NCI-H524 (cell line): ENCODE results near the gene SYT8.

Experiments
- DNase-seq, 2 experiments: peaks; one replicate each; lab custom pipeline; 2025; lab: John Stamatoyannopoulos, UW

Gene SYT8

GRCh38 chr11:1860108-1860507 is 25.3 kb downstream of the SYT8 start:
- no peak for DNase-seq

DNA sequence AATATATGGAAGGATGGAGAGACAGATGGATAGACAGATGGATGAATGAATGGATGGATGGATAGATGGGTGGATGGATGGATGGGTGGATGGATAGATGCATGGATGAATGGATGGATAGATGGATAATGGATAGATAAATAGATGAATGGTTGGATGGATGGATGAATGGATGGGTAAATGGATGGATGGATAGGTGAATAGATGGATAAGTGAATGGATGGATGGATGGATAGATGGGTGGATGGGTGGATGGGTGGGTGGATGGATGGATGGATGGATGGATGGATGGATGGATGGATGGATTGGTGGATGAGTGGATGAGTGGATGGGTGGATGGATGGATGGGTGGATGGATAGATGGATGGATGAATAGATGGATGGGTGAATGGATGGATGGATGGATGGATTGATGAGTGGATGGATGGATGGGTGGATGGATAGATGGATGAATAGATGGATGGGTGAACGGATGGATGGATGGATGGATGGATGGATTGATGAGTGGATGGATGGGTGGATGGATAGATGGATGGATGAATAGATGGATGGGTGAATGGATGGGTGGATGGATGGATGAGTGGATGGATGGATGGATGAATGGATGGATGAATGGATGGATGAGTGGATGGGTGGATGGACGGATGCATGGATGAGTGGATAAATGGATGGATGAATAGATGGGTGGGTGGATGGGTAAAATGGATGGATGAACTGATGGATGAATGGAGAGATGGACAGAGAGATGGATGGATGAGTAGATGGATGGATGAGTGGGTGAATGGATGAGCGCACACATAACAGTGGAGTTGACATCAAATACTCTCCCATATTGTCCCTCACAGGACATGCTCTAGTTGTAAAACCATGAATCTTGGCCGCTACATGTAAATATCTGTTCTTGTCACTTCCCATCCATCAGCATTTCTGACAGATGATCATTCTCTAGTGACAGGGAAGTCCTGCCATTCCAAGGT is 26.9 kb downstream of the SYT8 start:
- DNase-seq, result no peak

GRCh38 chr11:1862588-1863351 is 28.0 kb downstream of the SYT8 start:
- DNase-seq, result no peak

DNA sequence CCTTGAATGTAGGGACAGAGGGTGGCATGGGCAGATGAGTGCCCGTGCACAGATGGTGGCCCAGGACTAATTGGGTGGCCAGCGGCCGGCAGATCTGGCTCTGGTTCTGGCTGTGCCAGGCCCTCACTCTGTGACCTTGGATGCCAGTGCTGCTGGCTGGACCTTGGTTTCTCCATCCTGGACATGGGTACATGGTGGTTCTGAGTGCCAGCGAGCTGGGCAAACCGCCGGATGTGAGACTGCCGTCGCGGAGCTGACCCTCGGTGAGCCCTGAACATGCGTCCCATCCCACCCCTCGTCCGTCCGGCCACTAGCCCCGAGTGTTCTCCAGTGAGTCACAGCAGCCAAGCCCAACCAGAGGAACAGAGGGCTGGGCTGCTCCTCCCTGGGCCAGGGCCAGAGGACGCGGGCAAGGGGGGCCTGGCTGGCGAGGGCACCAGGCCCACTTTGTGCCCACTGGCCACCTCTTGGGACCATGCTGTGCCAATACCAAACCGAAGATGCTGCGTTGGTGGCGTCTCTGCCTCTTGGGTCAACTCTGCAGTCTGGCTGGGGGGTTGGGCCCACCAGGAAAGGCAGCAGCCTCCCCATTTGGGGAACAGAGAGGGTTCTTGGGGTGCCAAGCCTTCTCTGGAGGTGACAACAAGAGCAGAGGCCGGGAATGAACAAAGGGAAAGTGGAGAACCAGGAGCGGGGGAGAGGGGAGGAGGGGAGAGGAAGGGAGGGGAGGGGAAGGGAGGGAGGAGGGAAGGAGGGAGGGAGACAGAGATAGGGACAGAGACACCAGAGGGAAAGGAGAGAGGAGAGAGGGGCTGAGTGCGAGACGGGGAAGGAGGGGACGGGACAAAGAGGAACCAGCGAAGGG is 28.8 kb downstream of the SYT8 start:
- DNase-seq, result no peak

DNA sequence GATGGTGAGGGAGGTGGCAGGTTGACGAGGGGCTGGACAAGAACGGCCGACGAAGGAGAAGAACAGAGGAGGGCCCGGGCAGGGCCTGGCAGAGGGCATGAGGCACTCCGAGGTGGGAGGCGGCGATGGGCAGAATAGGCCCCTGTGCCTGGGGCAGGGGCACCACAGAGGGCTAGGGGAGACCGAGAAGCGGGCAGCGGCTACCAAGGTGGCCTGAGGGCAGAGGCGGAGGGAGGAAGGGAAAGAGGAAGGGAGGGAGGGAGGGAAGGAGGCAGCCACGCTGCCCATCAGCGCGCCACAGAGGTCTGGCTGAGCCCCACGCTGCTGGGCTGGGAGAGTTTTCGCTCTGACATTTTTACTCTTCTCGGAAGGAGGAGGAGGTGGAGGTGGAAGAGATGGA is 29.4 kb downstream of the SYT8 start:
- no peak for DNase-seq

DNA sequence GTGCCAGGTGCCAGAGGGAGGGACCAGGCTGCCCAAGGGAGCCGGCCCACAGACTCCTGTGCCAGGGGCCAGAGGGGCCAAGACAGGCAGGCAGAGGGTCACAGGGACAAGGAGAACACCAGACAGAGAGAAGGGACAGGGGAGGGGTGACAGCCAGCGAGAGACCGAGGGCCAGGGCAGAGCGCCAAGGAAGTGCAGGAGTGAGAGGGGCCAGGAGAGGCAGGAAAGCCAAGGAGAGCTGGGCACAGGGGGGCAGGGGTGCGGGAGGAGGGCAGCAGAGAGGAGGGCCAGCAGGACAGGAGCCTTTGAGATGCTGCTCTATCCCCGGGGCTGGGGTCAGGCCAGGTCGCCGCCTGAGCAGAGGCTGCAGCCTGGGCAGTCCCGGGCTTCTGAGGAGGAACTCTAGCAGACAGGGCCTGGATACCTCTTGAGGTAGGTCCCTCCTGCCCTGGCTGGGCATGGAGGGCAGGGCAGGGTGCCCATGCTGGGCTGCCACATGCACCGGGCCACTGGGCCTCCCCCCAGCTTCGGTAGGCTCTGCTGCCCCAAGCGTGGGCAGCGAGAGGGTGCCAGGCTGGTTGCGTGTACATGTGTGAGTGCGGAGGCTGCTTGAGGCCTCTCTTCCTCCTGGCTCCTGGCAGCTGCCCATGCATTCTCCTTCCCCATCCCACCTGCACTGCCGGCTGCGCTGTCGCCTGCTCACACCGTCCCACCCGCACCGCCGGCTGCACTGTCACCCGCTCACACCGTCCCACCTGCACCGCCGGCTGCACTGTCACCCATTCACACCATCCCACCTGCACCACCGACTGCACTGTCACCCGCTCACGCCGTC is 30.3 kb downstream of the SYT8 start:
- DNase-seq, result no peak

- no peak for DNase-seq
Observed at GRCh38 chr11:1866226-1866625, 31.4 kb downstream of the SYT8 start.

DNA sequence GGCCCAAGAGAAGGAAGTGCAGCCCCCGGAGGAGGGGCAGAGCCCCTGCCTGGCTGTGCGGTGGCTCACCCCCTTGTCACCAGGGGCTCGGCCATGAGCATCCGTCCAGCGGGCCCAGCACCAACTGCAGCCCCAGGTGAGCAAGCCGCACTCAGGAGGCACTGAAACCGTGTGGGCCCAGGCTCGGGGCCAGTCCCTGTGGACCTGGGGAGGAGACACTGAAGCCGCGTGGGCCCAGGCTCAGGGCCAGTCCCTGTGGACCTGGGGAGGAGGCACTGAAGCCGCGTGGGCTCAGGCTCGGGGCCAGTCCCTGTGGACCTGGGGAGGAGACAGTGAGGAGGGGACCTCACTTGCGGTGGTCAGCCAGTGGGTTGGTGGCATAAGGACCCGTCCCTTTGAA is 32.0 kb downstream of the SYT8 start:
- DNase-seq, result no peak

GRCh38 chr11:1867381-1867780 is 32.6 kb downstream of the SYT8 start:
- DNase-seq, result no peak

GRCh38 chr11:1868056-1868635 is 33.4 kb downstream of the SYT8 start:
- no peak for DNase-seq

GRCh38 chr11:1868636-1869291 is 34.0 kb downstream of the SYT8 start:
- DNase-seq, result no peak

DNA sequence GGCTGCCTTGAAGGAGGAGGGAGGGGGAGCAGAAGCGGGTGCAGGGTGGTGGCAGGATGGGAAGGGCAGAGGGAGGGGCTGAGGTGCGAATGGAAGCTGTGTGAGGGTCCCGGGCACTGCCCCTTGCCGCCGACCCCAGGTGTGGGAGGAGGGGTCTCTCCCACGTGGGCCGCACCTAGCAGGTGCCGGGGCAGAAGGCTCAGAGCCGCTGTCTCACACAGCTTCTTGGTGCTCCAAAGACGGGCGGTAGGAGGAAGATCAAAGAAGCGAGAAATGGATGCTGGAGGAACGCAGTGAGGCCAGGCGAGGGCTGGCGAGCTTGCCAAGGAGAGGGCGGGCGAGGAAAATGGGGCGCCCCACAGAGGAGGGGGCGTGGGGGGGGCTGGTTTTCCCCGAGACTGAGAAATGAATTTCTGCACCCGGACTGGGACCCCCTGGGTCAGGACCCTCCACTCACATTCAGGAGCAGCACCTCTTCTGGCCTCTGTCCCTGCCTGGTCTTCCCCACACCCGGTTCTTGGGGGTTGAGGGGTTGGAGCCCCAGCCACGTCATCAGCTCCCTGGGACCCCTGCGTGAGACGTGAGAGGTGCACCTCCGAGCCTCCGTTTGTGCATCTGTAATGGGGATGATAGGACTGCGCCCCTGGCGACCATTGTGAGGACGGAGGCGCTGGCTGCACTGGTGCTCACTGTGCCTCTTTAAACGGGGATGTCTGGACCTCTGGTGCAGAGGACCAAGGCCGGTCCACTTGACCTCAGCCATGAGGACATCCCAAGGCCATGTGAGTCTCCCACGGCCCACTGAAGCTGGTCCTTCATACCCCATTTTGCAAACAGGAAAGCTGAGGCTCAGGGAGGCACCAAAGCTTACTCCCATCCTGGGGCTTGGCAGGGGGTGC is 34.9 kb downstream of the SYT8 start:
- DNase-seq, result peak in 1 of 2 experiments; percentile 21

DNA sequence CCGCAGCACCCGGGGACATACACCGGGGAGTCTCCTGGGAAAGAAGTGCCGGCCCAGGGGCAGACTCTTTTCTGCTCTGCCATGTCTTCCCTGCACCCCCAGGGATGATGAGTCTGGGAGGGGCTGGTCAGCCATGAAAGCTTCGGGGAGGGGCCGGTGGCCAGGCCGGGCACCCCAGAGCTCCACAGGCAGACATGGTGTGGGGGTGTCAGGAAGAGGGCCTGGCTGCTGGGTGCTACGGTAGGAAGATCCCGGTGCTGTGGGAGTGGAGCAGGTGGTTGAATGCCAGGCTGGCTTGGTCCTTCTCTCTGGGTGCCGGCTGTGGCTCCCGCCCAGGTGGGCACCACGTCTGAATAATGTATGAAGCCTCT is 35.5 kb downstream of the SYT8 start:
- peak in 1 of 2 experiments; percentile 36 for DNase-seq

- DNase-seq, result peak in 1 of 2 experiments; percentile 36
Observed at GRCh38 chr11:1870721-1871466, 36.1 kb downstream of the SYT8 start.

DNA sequence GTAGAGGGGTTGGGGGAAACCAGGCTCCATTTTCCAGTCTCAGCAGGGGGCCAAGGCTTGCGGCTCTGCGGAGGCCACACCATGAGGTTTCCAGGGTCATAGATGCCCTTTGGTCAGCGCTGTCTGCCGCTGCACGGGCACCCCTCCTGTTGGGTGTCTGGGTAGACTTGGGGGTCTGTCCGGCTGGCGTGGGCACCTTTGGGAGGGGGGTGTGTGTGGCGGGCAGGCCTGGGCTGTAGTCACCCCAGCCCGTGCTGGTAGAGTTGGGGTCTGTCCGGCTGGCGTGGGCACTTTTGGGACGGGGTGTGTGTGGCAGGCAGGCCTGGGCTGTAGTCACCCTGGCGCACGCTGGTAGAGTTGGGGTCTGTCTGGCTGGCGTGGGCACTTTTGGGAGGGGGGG is 36.7 kb downstream of the SYT8 start:
- DNase-seq, result no peak

- no peak for DNase-seq
Observed at GRCh38 chr11:1872267-1872985, 37.6 kb downstream of the SYT8 start.

- no peak for DNase-seq
Observed at GRCh38 chr11:1873048-1873812, 38.4 kb downstream of the SYT8 start.
